Neural progenitor cell (in vitro differentiated cells): Measurements from ENCODE around the gene FAM167B. TPM values are rescaled to one million over a fixed set of nuclear protein-coding genes. Genes with fewer than 3 reads are reported as not detected.

ENCODE experiments used
- DNase-seq: peaks from one replicate; pipeline ENCODE4 v3.0.0-alpha.2; 2016; ENCODE audit warnings: low spot score
- H2AFZ ChIP-seq: fragments of 200-600 bp; sonication (generic); replicated peaks from 2 replicates; pipeline ENCODE4 v1.6.1; 2016; ENCODE audit warnings: antibody characterized with exemption
- H3F3A ChIP-seq: fragments of 200-600 bp; sonication (generic); 2 replicates; pipeline ENCODE4 v1.6.1; 2016; ENCODE audit warnings: antibody characterized with exemption, low read depth
- H3K27ac ChIP-seq: fragments of 200-600 bp; sonication (generic); 2 replicates; pipeline ENCODE4 v1.5.1; 2016; ENCODE audit warnings: mild to moderate bottlenecking
- H3K27me3 ChIP-seq: fragments of 200-600 bp; sonication (generic); 2 replicates; pipeline ENCODE4 v1.6.1; 2016; ENCODE audit warnings: mild to moderate bottlenecking, moderate library complexity
- H3K36me3 ChIP-seq: fragments of 200-600 bp; sonication (generic); 2 replicates; pipeline ENCODE4 v1.5.1; 2016
- H3K4me1 ChIP-seq: fragments of 200-600 bp; sonication (generic); 2 replicates; pipeline ENCODE4 v1.6.1; 2016; ENCODE audit warnings: mixed run types
- H3K4me2 ChIP-seq: fragments of 200-600 bp; sonication (generic); 2 replicates; pipeline ENCODE4 v1.6.1; 2016
- H3K4me3 ChIP-seq: fragments of 200-600 bp; sonication (generic); 2 replicates; pipeline ENCODE4 v1.5.1; 2016
- H3K79me2 ChIP-seq: fragments of 200-600 bp; sonication (generic); 2 replicates; pipeline ENCODE4 v1.6.1; 2016; ENCODE audit warnings: low read depth
- H3K9ac ChIP-seq: fragments of 200-600 bp; sonication (generic); 2 replicates; pipeline ENCODE4 v1.6.1; 2016
- H3K9me3 ChIP-seq: fragments of 200-600 bp; sonication (generic); 2 replicates; pipeline ENCODE4 v1.5.1; 2016; ENCODE audit warnings: low read depth
- H4K20me1 ChIP-seq: fragments of 200-600 bp; sonication (generic); 2 replicates; pipeline ENCODE4 v1.6.1; 2016; ENCODE audit warnings: low read depth
- H3K27ac Mint-ChIP-seq: 3 replicates; pipeline ENCODE4 v1.8.0; 2021; ENCODE audit warnings: mixed read lengths
- H3K27me3 Mint-ChIP-seq: 2 replicates; pipeline ENCODE4 v1.8.0; 2022; ENCODE audit warnings: low read depth, mild to moderate bottlenecking, inconsistent platforms, moderate library complexity, mixed read lengths; ENCODE audit not compliant: insufficient read depth
- H3K36me3 Mint-ChIP-seq: 3 replicates; pipeline ENCODE4 v1.8.0; 2021; ENCODE audit warnings: mixed read lengths
- H3K4me1 Mint-ChIP-seq: 3 replicates; pipeline ENCODE4 v1.8.0; 2021; ENCODE audit warnings: mixed read lengths
- H3K4me3 Mint-ChIP-seq: 3 replicates; pipeline ENCODE4 v1.8.0; 2021; ENCODE audit warnings: mild to moderate bottlenecking, moderate library complexity, mixed read lengths
- H3K9me3 Mint-ChIP-seq: 3 replicates; pipeline ENCODE4 v1.8.0; 2020; ENCODE audit warnings: mixed read lengths
- CTCF ChIP-seq: fragments of 200-600 bp; sonication (generic); IDR thresholded peaks from 2 replicates; pipeline ENCODE4 v1.5.1; 2017; ENCODE audit warnings: antibody characterized with exemption, mild to moderate bottlenecking
- EZH2 ChIP-seq: fragments of 200-600 bp; sonication (generic); IDR thresholded peaks from 2 replicates; pipeline ENCODE4 v1.6.1; 2017; ENCODE audit warnings: antibody characterized with exemption, mild to moderate bottlenecking, moderate library complexity
- EZH2phosphoT487 ChIP-seq: fragments of 200-600 bp; sonication (generic); IDR thresholded peaks from 2 replicates; pipeline ENCODE4 v1.6.1; 2017; ENCODE audit warnings: antibody characterized with exemption
- total RNA-seq: library from RNA; depleted of rRNA; stranded (reverse); fragments of >200 nt; gene quantifications from 2 replicates; pipeline ENCODE4 v1.2.3, GENCODE V29; 2015; ENCODE audit warnings: low replicate concordance

The FAM167B gene
- total RNA-seq, 1 donor from 2014 or later, result 0.17 TPM

- Histone ChIP-seq H3K9ac (no peak overlapping the region), H3K79me2 (no peaks in the 10 kb centered on the region), H2AFZ (no peak overlapping the region), H3K27me3 (peaks cover 7% of the 10 kb centered on the region), H3K4me3 (no peak overlapping the region), H3K4me1 (peaks cover 9% of the 10 kb centered on the region), H3K36me3 (no peaks in the 10 kb centered on the region), H3K27ac (no peak overlapping the region), H4K20me1 (no peaks in the 10 kb centered on the region), H3K4me2 (no peak overlapping the region), H3K9me3 (no peaks in the 10 kb centered on the region), H3F3A (no peaks in the 10 kb centered on the region)
- Mint-ChIP-seq H3K4me3 (no peak overlapping the region), H3K27ac (no peak overlapping the region), H3K4me1 (peaks cover 21% of the 10 kb centered on the region), H3K9me3 (no peaks in the 10 kb centered on the region), H3K36me3 (no peaks in the 10 kb centered on the region), H3K27me3 (peaks cover 3% of the 10 kb centered on the region)
- TF ChIP-seq EZH2phosphoT487, result no peak
- TF ChIP-seq EZH2, result no peak
- TF ChIP-seq CTCF, result no peak
- DNase-seq, result no peak
These were observed 25.8 kb downstream of the FAM167B start for GRCh38 chr1:32272557-32273390.

- DNase-seq, result no peak
- Histone ChIP-seq H3K4me3 (no peak overlapping the region), H3K27me3 (peaks cover 7% of the 10 kb centered on the region), H3K9ac (no peak overlapping the region), H3K4me1 (peaks cover 9% of the 10 kb centered on the region), H3K36me3 (no peaks in the 10 kb centered on the region), H3K9me3 (no peaks in the 10 kb centered on the region), H4K20me1 (no peaks in the 10 kb centered on the region), H3K4me2 (no peak overlapping the region), H2AFZ (peak overlapping the region; percentile 85), H3F3A (no peaks in the 10 kb centered on the region), H3K27ac (no peak overlapping the region), H3K79me2 (no peaks in the 10 kb centered on the region)
- Mint-ChIP-seq H3K27ac (peak overlapping the region; percentile 14), H3K4me1 (peaks cover 21% of the 10 kb centered on the region), H3K27me3 (peaks cover 3% of the 10 kb centered on the region), H3K36me3 (no peaks in the 10 kb centered on the region), H3K4me3 (no peak overlapping the region), H3K9me3 (no peaks in the 10 kb centered on the region)
- TF ChIP-seq CTCF (no peak), EZH2phosphoT487 (no peak), EZH2 (no peak)
These were observed 26.6 kb downstream of the FAM167B start for GRCh38 chr1:32273391-32274208.

- no peak overlapping the region for H3K9ac ChIP-seq
- no peaks in the 10 kb centered on the region for H3K36me3 ChIP-seq
- no peak for TF ChIP-seq EZH2
- no peak for TF ChIP-seq CTCF
- no peak for TF ChIP-seq EZH2phosphoT487
- H3K27ac Mint-ChIP-seq, result no peak overlapping the region
- H4K20me1 ChIP-seq, result no peaks in the 10 kb centered on the region
- H3K9me3 ChIP-seq, result no peaks in the 10 kb centered on the region
- H3F3A ChIP-seq, result no peaks in the 10 kb centered on the region
- H3K4me3 ChIP-seq, result no peak overlapping the region
- H3K27ac ChIP-seq, result no peak overlapping the region
- peaks cover 9% of the 10 kb centered on the region for H3K4me1 ChIP-seq
- no peaks in the 10 kb centered on the region for H3K79me2 ChIP-seq
- peak overlapping the region; percentile 24 for H2AFZ ChIP-seq
- peaks cover 7% of the 10 kb centered on the region for H3K27me3 ChIP-seq
- H3K4me3 Mint-ChIP-seq, result no peak overlapping the region
- peaks cover 3% of the 10 kb centered on the region for H3K27me3 Mint-ChIP-seq
- H3K4me1 Mint-ChIP-seq, result peaks cover 21% of the 10 kb centered on the region
- H3K36me3 Mint-ChIP-seq, result no peaks in the 10 kb centered on the region
- DNase-seq, result no peak
- no peaks in the 10 kb centered on the region for H3K9me3 Mint-ChIP-seq
- H3K4me2 ChIP-seq, result no peak overlapping the region
These were observed 27.8 kb downstream of the FAM167B start for GRCh38 chr1:32274646-32275340.
